GM18868 (cell line): Measurements from ENCODE around the gene SERPINB1.
"Not testable (repeated sequence)": the region's sequence is repeated elsewhere in the genome, so short reads cannot be mapped to it uniquely, and the experiment has no call there.

ENCODE experiments used
- ATAC-seq: cut with Tn5 transposase; IDR thresholded peaks from one replicate; pipeline ENCODE4 v1.9.1; 2021; ENCODE audit warnings: mild to moderate bottlenecking, moderate library complexity; ENCODE audit not compliant: unreplicated experiment

SERPINB1 gene

GRCh38 chr6:2866171-2866846 lies 24.6 kb upstream of the SERPINB1 start:
- peak; percentile 45 for ATAC-seq

DNA sequence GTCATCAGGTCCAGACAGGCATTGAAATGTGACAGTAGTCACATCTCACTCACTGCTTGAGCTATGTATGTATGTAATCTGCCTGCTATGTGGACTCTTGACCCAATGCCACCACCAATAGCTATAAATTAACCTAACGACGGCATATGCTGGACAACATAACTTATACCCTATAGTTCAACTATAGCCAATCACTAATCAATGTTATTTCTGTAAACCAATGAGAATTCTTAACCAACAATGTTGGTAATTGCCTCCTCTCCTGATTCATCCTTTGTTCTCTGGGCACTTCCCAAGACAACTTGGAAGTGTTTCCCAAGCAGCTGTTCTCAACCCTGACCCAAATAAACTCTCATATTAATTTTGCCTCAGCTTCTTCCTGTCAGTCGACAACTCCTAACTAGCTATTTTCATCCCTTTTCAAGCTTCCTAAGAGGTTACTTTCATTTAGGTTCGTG lies 24.1 kb upstream of the SERPINB1 start:
- ATAC-seq: no peak

DNA sequence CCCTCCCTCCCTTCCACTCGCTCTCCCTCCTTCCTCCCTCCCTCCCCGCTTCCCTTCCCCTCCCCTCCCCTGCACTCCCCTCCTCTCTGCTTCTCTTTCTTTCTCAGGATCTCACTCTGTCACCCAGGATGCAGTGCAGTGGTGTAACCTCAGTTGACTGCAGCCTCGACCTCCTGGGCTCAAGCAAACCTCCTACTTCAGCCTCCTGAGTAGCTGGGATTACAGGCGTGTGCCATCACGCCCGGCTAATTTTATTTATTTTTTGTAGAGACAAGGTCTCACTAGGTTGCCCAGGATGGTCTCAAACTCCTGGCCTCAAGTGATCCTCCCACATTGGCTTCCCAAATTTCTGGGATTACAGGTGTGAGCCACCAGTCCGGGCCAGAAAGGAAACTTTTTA lies 23.6 kb upstream of the SERPINB1 start:
- no peak for ATAC-seq

DNA sequence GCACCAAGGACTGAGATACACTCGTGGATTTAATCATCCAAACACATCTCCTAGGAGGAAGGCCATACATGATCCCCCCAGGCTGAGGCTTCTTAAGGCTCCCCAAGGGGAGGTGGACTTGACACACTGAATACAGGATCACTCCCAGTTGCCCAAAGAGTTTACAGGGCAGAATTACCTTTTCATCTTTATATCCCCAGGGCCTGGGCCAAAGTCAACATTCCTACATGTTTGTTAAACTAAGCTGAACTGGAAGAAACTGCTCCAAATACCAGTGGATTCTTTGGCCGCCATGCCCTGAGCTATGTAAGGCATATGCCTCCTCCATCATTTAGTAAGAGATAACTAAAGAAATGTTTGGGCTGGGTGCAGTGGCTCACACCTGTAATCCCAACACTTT lies 22.2 kb upstream of the SERPINB1 start:
- ATAC-seq: no peak

- peak; percentile 54 for ATAC-seq
Observed at GRCh38 chr6:2862712-2863181, 21.1 kb upstream of the SERPINB1 start.

DNA sequence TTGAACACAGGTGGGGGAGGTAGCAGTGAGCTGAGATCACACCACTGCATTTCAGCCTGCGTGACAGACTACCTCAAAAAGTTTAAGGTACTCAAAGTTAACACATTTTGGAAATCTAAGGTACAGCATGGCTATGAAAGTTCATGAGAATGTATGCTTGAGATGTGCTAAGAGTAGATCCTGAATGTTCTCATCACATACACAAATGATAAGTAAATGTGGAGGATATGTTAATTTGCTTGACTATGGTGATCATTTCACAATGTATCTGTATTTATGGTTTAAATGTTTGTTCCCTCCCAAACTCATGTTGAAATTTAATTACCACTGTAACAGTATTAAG lies 20.1 kb upstream of the SERPINB1 start:
- no peak for ATAC-seq

DNA sequence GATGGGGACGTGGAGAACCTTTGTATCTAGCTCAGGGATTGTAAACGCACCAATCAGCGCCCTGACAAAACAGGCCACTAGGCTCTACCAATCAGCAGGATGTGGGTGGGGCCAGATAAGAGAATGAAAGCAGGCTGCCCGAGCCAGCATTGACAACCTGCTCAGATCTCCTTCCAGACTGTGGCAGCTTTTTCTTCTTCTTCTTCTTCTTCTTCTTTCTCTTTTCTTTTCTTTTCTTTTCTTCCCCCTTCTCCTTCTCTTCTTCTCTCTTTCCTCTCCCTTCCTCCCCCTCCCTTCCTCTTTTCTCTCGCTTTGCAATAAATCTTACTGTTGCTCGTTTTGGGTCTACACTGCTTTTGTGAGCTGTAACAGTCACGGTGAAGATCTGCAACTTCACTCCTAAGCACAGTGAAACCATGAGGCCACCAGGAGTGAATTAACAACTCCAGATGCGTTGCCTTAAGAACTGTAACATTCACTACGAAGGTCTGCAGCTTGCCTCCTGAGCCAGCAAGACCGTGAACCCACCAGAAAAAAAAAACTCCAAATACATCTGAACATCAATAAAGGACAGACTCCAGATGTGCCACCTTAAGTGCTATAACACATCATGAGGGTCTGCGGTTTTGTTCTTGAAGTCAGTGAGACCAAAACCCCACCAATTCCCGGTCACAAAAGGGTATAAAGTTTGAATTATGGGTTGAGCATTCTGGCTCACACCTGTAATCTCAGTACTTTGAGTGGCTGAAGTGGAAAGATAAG lies 19.6 kb upstream of the SERPINB1 start:
- no peak for ATAC-seq

- ATAC-seq: not testable (repeated sequence)
Observed at GRCh38 chr6:2860706-2861059, 19.0 kb upstream of the SERPINB1 start.

GRCh38 chr6:2859798-2860705 lies 18.4 kb upstream of the SERPINB1 start:
- not testable (repeated sequence) for ATAC-seq

DNA sequence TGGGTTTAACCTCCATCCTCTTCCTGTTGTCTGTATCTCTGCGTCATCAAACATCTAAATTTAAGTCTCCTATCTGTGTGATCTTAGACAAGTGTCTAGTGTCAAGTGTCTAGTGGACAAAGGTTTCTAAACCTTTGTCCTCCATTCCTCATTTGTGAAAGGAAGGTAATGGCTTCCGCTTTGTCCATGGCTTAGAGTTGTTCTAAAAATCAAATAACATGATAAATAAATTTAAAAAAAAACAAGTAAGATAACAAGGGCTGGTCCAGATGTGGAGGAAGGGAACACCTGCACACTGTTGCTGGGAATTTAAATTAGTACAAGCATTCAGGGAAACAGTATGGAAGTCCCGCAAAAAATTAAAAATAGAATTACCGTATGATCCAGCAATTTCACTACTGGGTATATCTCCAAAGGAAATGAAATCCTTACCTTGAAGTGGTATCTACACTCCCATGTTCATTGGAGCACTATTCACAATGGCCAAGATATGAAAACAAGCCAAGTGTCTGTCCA lies 17.6 kb upstream of the SERPINB1 start:
- ATAC-seq: no peak

DNA sequence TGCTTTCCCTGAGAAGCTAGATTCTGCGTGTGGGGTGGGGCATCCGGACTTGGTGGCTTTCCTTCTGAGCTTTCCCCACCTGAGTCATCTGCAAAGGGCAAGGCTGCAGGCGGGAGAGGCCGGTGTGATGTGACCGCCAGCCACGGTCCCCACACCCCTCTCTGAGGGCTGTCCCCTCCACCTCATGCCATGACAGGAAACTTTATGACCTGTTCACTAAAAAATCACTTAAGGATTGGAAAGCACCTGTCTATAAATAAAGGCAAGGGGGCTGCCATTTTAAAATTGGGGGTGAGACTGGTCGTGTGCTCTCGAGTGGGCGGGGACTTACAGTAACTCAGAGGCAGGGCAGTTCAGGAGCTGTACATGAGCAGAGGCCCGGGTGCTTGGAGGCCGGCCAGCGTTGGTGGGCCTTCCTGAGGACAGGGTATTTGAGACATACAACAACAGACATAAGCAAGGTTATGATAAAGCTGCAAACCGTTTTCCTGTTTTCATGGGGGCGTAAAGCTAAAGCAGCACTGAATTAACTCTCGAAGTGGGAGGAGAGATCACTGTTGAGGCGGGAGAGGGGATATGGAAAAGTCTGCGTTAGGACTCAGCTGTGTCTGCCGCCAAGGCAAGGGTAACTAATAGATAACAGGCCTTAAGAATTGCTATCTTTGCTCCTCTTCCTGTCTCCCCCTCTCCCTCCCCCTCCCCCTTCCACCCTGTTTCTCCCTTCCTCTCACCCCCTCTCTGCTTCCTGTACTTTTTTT lies 16.1 kb upstream of the SERPINB1 start:
- ATAC-seq: peak; percentile 69

DNA sequence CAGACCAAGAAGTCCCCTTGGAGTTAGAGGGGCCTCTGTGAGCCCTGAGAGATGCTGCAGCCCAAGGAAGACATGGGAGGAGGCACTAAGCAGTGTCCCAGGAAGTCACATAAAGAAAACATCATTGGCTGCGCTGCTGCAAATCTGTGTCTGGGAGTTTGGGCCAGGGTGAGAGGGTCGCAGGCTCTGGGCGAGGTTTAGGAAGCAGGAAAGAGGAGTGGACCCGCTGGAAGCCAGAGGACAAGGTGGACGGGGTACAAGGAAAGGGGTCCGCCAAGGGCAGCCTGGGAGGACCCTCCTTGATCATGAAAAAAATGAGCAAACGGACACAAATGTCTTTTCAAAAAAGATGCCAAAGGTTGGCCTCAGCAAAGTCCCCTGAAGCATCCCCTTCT lies 15.5 kb upstream of the SERPINB1 start:
- ATAC-seq: no peak

- ATAC-seq: no peak
Observed at GRCh38 chr6:2855061-2855519, 13.4 kb upstream of the SERPINB1 start.

DNA sequence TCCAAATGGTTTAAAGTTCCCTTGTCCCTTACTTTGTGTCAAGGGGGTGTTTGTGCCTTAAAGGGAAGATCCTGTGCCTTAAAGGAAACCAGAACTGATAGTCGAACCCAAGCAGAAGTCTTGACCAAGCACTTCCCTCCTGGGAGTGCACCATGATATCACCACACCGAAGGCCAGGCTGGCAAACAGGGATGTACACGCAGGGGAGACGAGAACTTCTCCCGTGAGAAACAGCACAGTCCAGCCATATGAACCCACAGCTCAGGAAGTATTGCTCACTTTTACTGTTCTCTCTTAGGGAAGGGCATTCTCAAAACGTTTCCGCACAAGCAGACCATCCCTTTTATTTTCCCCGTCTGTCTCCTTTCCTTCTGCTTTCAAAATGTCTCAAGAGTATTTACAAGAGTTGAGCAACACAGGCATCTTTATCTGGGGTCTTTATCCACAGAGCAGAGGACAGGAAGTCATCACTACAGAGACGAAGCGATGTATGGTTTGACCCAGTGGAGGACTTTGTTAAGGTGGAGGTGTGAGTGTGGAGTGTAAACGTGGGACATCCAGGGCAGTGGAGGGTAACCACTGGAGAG lies 12.8 kb upstream of the SERPINB1 start:
- no peak for ATAC-seq

GRCh38 chr6:2853769-2854395 lies 12.2 kb upstream of the SERPINB1 start:
- ATAC-seq: peak; percentile 37

DNA sequence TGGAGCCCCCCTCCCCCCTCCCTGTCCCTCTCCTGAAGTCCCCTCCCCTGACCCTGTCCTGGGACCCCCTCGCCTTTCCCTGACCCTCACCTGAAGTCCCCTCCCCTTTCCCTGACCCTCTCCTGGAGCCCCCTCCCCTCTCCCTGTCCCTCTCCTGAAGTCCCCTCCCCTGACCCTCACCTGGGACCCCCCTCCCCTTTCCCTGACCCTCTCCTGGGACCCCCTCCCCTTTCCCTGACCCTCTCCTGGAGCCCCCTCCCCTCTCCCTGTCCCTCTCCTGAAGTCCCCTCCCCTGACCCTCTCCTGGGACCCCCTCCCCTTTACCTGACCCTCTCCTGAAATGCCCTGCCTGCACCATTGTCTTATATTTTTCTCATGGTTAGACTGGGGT lies 11.7 kb upstream of the SERPINB1 start:
- ATAC-seq: not testable (repeated sequence)

GRCh38 chr6:2852921-2853322 lies 11.3 kb upstream of the SERPINB1 start:
- ATAC-seq: no peak

DNA sequence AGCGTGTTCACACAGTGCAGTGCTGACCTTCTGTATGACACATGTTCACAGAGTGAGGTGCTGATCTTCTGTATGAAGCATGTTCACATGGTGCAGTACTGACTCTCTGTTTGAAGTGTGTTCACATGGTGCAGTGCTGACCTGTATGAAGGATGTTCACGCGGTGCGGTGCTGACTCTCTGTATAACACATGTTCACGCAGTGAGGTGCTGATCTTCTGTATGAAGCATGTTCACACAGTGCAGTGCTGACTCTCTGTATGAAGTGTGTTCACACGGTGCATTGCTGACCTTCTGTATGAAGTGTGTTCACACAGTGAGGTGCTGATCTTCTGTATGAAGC lies 10.8 kb upstream of the SERPINB1 start:
- no peak for ATAC-seq

DNA sequence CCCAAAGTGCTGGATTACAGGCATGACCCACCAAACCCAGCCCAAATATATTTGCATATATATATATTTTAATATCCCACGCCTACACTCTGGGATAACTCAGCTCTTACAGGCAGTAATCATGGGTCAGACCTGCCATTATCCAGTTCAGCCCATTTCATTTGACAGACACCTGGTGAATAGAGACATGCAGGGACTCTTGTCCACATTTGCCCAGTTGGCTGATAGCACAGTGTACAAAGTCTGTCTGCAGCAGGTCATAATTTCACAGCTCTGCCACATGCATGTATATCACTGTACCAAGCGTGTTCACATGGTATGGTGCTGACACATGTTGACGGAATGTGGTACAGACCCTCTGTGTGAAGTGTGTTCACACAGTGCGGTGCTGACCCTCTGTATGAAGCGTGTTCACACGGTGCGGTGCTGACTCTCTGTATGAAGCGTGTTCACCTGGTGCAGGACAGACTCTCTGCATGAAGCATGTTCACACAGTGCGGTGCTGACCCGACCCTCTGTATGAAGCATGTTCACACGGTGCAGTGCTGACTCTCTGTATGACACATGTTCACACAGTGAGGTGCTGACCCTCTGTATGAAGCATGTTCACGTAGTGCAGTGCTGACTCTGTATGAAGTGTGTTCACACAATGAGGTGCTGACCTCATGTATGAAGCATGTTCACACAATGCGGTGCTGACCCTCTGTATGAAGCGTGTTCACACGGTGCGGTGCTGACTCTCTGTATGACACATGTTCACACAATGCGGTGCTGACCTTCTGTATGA lies 10.3 kb upstream of the SERPINB1 start:
- ATAC-seq: no peak
